Stimulated activated CD8-positive, alpha-beta memory T cell treated with anti-CD3 and anti-CD28 coated beads, Interleukin-15, amount 100 ng/mL, for 1 hour (primary cell): Measurements from ENCODE around the gene RPL41.
"Not testable (repeated sequence)": the region's sequence is repeated elsewhere in the genome, so short reads cannot be mapped to it uniquely, and the experiment has no call there.

Source experiments
- DNase-seq: peaks from one replicate; pipeline ENCODE4 v3.0.0-alpha.2; 2020; ENCODE audit warnings: low read depth

Gene RPL41

DNA sequence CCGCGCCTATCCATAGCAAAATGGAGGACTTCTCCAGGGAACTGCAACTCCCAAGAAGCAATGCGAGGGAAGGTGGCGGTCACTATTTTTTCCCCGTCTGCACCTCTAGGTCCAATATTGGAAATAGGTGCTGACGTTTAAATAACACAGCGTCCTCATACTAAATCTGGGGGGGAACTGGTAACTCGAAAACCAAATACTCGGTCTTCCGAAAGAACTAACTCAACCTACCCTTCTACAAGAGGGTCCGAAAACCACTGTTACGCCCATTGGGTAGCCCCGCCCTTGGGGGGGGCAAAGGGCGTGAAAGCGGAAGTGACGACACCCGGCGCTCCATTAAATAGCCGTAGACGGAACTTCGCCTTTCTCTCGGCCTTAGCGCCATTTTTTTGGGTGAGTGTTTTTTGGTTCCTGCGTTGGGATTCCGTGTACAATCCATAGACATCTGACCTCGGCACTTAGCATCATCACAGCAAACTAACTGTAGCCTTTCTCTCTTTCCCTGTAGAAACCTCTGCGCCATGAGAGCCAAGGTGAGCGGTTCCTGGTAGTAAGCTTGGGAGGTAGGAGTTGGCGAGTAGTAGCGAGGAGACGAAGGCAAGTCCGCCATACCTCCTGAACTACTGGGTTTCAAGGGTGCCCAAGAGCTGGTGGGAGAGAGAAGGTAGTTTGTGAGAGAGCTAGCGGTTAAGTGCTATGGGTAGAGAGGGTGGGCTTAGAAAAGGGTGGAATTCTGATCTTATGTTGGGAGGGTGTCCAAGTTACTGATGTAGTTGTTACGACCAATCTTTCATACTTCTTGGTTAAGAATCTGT lies at the start of gene RPL41:
TSS of gene RPL41 (plus strand) at position 367 of the 815 bp plus-strand sequence.
- peak; percentile 94 for DNase-seq

DNA sequence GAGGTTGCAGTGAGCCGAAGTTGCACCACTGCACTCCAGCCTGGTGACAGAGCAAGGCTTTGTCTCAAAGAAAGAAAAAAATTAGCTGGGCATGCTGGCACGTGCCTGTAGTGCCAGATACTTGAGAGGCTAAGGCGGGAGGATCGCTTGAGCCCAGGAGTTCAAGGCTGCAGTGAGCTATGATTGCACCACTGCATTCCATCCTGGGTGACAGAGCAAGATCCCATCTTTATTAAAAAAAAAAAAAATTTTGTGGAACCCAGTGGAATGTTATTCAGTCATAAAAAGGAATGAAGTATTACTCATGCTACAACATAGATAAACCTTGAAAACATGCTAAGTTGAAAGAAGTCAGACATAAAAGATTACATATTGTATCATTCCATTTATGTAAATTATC lies 44.8 kb upstream of the RPL41 start:
- no peak for DNase-seq

DNA sequence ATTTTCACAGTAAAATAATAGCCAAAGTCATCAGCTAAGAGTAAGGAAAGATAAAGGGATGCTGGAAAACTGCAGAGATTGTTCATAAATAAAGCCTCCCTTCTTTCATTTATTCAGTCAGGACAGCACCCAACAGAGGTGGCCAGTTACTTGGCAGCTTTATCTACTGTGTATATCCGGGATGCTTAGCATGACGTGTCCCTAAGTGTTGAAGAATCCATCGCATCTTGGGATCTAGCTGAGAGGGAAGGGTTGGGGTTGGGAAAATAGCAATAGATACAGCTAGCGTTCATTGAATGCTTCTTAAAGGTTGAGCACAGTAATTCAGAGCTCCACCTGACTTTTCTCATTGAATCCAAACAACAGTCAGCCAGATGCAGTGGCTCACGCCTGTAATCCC lies 42.0 kb upstream of the RPL41 start:
- no peak for DNase-seq

DNA sequence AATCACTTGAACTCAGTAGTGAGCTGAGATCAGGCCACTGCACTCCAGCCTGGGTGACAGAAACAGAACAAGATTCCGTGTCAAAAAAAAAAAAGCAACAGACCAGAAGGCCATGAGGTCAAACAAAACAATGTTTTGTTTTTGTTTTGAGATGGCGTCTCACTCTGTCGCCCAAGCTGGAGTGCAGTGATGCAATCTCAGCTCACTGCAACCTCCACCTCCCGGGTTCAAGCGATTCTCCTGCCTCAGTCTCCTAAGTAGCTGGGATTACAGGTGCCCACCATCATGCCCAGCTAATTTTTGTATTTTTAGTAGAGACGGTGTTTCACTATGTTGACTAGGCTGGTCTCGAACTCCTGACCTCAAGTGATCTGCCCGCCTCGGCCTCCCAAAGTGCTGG lies 38.5 kb upstream of the RPL41 start:
- DNase-seq = not testable (repeated sequence)

DNA sequence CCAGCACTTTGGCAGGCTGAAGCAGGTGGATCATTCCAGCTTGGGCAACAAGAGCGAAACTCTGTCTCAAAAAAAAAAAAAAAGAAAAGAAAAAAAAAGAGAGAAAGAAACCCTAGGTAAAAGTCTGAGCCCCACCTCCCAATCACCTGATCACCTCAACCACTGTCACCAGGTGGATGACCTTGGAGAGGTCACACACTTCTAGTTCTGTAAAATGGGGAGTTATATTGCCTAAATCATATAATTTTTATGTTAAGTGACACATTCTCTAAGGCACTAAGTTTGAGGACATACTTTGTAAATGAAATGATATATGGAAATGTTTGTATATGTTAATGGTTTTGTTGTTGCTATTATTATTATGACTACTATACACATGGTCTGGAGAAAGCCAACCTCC lies 38.0 kb upstream of the RPL41 start:
- DNase-seq = no peak

DNA sequence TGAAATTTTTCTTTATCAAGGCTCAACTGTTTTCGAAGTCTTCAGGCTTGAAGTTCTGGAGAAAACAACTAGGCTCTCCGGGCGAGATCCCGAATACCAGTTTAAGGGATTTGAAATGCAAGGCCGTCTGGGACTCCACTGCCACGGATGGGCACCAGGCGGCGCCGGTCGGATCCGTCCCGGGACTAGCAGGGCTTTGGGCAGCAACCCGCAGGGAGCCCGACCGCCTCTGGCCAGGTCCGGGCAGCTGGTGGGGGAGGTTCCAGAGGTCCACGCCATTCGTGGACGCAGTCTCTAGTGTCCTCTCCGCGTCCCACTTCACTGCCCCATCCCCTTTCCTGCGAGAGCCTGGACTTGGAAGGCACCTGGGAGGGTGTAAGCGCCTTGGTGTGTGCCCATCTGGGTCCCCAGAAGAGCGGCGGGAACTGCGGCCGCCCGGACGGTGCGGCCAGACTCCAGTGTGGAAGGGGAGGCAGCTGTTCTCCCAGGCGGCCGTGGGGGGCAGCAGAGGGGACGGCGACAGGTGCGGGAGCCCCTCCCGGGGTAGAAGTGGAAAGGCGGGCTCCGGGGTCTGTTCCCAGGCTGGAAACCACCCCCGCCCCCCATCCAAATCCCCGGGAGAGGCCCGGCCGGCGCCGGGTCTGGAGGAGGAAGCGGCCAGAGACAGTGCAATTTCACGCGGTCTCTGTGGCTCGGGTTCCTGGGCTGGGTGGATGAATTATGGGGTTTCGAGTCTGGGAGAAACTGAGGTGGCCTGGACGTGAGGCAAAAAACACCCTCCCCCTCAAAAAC lies 37.3 kb upstream of the RPL41 start:
- peak; percentile 18 for DNase-seq

GRCh38 chr12:56079723-56080555 lies 36.5 kb upstream of the RPL41 start, which contains the start of gene ERBB3:
Gene ERBB3 (plus strand): TSS chr12:56080165. CDS start chr12:56080301, 136 bp downstream.
- DNase-seq = peak; percentile 36

- DNase-seq = no peak
Measured at GRCh38 chr12:56080556-56081138, 35.8 kb upstream of the RPL41 start.

GRCh38 chr12:56081393-56082347 lies 34.8 kb upstream of the RPL41 start:
- DNase-seq = no peak

DNA sequence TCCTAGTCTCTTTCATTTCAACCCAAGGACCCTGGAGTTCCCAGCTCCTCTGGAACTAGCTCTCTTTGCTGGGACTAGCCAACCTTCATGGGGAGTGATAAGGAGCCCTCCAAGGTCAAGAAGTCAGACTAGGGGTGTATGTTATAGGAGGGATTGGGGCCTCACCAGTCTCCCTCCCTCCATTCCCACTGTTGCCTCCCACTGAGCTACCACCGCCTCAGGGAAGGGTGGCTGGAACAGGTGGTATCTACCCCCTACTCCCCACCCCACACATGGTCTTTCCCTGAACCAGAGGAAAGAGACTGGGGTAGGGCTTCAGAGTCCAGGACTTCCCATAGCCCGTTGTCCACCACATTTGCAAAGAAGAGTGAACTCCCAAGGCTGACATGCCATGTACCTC lies 34.1 kb upstream of the RPL41 start:
- no peak for DNase-seq

DNA sequence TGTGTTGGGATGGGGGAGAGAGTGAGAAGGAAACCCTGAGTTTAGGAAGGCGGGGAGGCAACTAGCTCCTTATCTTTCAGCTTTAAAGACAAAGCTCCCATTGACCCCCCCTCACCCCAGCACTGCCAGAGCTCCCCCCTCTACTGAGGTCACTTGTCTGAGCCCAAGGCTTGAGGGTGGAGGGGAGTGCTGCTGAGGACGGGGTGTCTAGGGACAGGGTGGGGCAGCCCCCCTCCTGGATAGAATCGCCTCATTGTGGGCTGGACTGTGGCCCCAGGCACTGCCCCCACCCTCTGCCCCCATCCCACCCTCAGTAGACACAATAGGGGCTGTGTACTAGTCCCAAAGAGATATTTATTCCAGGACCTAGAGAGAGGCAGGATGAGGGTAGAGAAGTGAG lies 33.5 kb upstream of the RPL41 start:
- no peak for DNase-seq

DNA sequence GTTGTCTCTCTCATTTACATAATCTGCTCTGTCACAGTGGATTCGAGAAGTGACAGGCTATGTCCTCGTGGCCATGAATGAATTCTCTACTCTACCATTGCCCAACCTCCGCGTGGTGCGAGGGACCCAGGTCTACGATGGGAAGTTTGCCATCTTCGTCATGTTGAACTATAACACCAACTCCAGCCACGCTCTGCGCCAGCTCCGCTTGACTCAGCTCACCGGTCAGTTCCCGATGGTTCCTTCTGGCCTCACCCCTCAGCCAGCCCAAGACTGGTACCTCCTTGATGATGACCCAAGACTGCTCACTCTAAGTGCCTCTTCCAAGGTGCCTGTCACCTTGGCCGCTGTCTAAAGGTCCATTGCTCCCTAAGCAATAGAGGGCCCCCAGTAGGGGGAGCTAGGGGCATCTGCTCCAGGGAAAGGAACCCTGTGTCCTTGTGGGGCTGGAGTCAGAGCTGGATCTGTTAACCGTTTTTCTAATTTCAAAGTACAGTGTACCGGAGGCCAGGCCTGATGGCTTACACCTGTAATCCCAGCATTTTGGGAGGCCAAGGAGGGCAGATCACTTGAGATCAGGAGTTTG lies 31.4 kb upstream of the RPL41 start:
- no peak for DNase-seq

- DNase-seq = no peak
Measured at GRCh38 chr12:56086096-56086495, 30.3 kb upstream of the RPL41 start.

DNA sequence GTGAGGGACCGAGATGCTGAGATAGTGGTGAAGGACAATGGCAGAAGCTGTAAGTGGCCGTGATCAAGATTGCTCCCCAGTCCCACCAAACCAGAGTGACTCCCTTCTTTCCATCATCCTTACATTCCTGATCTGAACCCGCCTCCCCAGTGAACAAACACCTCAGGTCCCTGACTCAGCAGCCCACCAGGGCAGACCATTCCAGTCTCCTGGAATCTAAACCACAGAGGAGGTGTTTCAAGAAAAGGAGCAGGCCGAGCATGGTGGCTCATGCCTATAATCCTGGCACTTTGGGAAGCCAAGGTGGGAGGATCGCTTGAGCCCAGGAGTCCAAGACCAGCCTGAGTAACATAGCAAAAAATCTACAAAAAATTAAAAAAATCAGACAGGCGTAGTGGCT lies 29.8 kb upstream of the RPL41 start:
- DNase-seq = no peak

GRCh38 chr12:56087220-56087619 lies 29.2 kb upstream of the RPL41 start:
- no peak for DNase-seq

DNA sequence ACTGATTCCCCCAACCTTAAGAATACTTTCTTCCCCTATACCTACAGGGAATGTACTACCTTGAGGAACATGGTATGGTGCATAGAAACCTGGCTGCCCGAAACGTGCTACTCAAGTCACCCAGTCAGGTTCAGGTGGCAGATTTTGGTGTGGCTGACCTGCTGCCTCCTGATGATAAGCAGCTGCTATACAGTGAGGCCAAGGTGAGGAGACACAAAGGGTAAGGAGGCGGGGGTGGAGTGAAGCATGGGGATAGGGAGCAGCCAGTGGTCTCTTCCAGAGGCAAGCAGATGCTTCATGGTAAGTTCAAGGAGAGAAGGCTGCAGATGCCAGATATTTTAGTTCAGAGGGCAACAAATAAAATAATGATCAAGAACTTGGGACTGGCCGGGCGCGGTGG lies 18.7 kb upstream of the RPL41 start:
- DNase-seq = no peak

GRCh38 chr12:56098592-56098991 lies 17.8 kb upstream of the RPL41 start:
- no peak for DNase-seq

- no peak for DNase-seq
Measured at GRCh38 chr12:56099787-56100186, 16.6 kb upstream of the RPL41 start.

DNA sequence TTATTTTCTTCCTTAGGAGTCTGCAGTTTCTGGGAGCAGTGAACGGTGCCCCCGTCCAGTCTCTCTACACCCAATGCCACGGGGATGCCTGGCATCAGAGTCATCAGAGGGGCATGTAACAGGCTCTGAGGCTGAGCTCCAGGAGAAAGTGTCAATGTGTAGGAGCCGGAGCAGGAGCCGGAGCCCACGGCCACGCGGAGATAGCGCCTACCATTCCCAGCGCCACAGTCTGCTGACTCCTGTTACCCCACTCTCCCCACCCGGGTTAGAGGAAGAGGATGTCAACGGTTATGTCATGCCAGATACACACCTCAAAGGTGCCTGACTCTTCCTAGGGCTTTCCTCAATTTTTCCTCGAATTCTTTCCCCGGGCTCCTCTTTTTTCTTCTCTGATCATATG lies 15.4 kb upstream of the RPL41 start:
- DNase-seq = no peak

- no peak for DNase-seq
Measured at GRCh38 chr12:56102683-56103065, 13.8 kb upstream of the RPL41 start.
